ENCODE measurements around the gene MAPK9.

DNA sequence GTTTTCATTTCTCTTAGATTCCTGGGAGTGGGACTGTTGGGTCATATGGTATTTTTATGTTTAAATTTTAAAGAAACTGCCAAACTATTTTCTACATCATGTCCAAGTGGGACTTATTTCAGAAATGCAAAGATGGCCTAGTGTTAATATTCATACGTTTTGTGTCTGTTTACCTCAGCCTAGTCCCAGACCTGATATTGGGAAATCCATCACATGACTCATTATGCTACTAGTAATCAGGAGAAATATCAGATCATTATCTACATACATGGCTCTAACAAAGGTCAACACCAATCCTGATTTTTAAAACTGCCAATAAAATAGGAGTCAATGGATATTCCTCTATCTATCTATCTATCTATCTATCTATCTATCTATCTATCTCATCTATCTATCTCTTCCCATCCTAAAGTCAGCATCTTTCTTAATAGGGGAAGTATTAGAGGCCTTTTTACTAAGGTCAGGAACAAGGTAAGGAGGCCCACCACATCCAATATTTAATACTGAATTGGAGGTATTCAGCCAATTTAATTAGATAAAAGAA lies 87.5 kb downstream of the MAPK9 start:
- TF ChIP-seq, protein P1, sequence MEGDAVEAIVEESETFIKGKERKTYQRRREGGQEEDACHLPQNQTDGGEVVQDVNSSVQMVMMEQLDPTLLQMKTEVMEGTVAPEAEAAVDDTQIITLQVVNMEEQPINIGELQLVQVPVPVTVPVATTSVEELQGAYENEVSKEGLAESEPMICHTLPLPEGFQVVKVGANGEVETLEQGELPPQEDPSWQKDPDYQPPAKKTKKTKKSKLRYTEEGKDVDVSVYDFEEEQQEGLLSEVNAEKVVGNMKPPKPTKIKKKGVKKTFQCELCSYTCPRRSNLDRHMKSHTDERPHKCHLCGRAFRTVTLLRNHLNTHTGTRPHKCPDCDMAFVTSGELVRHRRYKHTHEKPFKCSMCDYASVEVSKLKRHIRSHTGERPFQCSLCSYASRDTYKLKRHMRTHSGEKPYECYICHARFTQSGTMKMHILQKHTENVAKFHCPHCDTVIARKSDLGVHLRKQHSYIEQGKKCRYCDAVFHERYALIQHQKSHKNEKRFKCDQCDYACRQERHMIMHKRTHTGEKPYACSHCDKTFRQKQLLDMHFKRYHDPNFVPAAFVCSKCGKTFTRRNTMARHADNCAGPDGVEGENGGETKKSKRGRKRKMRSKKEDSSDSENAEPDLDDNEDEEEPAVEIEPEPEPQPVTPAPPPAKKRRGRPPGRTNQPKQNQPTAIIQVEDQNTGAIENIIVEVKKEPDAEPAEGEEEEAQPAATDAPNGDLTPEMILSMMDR (IDR thresholded peaks at IDR 0.05): no peak
- no peak for TF ChIP-seq POLR2A (IDR thresholded peaks at IDR 0.05)
- TF ChIP-seq POLR2AphosphoS5 (IDR thresholded peaks at IDR 0.05): no peak

Data from transverse colon (tissue), 4 donors.